Activated T-cell treated with anti-CD3 and anti-CD28 coated beads, Interleukin-2, amount 50 U/mL, for 48 hours (primary cell): ENCODE measurements around the gene ZSCAN25.
A peak's percentile ranks its signal among the peaks of the same experiment; 100 is the strongest.
"Not testable (repeated sequence)": the region's sequence is repeated elsewhere in the genome, so short reads cannot be mapped to it uniquely, and the experiment has no call there.

Source experiments
- DNase-seq, 2 experiments: peaks; one replicate each; pipeline ENCODE4 v3.0.0-alpha.2; 2020

ZSCAN25 gene

DNA sequence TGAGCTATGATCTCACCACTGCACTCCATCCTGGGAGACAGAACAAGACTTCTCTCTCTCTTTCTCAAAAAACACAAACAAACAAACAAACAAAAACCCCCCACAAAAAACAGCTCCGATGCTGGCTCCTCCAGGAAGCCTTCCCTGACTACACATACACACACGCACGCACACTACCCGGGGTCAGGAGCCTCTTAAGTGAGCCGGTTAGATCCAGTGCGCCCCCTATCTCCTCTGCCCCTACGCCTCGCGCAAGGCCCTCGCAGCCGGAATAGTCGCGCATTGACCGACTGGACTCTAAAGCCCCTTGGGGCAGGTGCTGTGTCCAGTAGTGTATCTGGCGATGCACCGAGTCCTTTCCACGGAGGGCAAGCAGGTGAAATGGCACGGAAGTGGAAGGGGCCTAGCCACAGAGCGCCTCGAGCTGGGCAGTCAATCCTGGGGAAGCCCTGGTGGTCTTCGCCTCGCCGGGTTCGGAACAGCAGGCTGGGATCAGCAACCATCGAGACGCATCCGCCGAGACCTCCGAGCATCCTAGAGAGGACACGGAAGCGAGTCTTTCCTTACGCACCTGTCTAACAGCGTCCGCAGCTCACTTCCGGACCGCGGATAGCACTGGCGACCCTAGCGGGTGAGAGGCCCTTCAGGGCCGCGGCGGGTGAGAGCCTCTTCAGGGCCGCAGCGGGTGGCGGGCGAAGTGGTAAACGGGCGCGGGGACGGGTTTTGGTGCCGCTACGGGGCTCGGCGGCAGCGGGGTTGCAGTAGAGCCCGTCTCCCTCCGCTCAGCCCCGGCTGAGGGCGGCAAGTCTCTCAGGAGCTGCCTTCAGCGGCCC, at the start of gene ZSCAN25:
ZSCAN25 (plus strand) TSS at position 588 of the 833 bp plus-strand sequence. CDS start 2,661 bp downstream, outside the sequence.
- peak; percentile 91 to 92 for DNase-seq

DNA sequence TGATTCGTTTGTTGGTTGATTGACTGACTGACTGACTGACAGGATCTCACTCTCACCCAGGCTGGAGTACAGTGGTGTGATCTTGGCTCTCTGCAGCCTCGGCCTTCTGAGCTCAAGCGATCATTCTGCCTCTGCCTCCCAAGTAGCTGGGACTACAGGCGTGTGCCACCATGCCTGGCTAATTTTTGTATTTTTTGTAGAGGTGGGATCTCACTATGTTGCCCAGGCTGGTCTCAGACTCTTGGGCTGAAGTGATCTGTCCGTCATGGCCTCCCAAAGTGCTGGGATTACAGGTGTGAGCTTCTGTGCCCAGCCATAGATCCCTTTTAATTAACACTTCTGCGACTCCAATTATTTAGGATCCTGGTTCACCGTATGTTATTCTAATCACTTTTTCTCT, 48.0 kb upstream of the ZSCAN25 start:
- not testable (repeated sequence) for DNase-seq

DNA sequence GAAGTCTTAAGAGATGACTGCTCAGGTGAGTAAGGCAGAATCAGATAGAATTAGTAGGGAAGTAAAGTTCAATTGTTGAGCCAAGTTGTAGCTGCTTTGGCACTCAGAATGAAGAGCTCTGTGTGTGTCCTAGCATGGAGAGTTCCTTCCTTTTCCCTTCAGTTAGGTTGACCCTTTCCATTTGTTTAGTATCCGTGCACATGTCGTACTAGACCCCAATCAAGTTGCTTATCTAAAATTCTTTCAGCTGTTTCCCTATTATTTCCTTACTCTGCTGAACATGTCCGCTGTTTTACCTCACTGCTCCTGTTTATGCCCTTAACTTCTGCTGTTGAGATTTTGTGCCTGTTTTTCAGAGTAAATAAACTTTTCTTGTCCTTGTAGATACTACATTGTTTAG, 45.0 kb upstream of the ZSCAN25 start:
- no peak for DNase-seq

DNA sequence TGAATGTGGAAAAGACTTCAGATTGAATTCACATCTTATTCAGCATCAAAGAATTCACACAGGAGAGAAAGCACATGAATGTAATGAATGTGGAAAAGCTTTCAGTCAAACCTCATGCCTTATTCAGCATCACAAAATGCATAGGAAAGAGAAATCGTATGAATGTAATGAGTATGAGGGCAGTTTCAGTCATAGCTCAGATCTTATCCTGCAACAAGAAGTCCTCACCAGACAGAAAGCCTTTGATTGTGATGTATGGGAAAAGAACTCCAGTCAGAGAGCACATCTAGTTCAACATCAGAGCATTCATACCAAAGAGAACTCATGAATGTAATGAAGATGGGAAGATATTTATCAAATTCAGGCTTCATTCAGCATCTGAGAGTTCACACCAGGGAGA, 43.5 kb upstream of the ZSCAN25 start:
- no peak for DNase-seq

DNA sequence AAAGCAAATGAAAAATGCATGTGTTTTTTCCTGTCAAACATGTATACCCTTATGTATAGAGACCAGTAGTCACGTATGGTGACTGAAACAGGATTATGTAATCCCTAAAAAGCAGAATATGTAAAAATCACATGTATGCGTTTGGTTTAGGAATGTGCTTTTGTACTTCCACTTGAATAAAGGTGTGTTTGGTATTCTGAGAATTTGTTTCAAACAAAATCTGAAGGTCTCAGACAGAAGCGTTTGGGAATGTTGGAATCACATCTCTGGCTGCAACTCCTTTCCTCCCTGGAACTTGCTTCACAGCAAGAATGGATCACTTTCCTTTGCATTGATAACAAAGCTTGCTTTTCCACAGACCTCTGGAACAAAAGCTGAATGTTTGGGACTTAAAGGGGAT, 40.5 kb upstream of the ZSCAN25 start:
- no peak for DNase-seq

DNA sequence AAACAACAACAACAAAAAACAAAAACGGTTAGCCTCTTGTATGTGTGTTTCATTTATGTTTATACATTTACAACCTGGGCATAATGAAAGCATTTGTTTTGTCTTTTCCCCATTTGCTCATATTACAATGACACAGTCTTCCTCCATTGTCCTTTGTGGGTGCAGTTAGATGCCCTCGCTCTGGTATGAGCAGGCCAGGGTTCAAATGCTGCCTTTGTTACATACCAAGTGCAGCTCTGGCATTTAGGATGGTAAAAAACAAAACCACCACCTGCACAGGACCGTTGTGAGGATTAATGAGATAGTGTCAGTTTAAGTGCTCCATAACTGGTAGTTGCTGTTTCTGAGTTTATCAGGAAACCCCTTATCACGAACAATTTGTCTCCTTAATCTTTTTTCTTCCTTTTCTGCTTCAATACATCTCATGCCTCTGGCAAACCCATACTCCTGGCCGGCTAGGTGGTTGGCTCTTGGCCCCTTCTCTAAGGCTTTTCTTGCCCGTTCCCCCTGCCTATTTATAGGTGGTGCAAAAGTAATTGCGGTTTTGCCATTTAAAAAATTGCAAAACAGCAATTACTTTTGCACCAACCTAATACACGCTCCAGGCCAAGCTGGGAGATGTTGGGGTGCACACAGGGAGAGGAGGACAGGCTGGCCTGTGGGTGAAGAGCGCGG, 37.3 kb upstream of the ZSCAN25 start:
- DNase-seq: no peak

DNA sequence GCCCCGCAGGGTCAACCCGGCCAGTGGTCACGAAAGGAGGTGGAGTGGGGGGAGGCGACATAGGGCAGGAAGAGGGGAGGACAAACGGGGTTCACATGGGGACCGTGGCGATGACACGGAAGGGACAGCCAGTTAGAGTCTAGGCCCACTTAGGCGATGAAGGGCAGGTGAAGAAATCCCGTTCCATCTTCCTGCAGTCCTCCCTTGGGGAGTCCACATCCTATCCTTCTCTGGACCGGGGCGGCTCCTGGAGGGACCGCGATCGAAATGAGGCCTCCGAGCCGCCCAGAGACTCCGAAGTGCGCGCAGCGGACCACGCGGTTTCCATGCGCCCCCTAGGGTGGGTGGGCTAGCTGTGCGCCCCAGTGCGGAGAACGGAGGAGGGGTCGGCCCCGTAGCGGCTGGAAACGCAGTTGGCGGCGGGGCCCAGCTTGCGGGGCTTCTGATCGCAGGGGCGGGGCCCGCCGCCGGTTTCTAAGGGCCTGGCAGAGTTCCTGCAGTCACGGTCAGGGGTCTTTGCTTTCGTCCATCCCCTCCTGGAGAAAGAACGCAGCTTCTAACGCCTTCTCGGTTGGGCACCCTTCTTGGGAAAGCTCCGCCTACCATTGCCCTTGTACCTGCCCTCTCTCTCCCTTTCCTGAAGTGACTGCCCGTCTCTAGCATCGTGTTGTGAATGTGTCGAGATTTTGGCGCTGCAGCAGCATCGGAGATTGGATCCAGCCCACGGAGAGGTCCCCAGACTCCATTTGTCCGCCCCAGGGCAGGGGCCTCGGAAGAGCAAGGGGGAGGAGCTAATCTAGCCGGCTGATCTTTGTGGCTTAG, 36.6 kb upstream of the ZSCAN25 start:
- peak; percentile 70 to 73 for DNase-seq

DNA sequence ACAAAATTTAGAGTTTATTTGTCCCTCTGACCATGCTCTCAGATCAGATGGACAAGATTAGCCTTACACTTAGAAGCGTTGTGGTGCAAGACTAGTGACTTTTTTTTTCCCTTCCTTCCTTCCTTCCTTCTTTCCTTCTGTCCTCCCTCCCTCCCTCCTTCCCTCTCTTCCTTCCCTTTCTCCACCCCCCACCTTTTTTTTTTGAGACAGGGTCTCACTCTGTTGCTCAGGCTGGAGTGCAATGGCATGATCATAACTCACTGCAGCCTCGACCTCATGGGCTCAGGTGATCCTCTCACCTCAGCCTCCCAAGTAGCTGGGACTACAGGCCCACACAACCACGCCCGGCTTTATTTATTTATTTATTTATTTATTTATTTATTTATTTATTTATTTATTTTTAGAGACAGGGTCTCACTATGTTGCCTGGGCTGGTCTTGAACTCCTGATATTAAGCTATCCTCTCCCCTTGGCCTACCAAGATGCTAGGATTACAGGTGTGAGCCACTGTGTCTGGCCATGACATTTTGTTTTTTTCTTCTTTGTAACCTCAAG, 35.9 kb upstream of the ZSCAN25 start:
- DNase-seq: not testable (repeated sequence)

DNA sequence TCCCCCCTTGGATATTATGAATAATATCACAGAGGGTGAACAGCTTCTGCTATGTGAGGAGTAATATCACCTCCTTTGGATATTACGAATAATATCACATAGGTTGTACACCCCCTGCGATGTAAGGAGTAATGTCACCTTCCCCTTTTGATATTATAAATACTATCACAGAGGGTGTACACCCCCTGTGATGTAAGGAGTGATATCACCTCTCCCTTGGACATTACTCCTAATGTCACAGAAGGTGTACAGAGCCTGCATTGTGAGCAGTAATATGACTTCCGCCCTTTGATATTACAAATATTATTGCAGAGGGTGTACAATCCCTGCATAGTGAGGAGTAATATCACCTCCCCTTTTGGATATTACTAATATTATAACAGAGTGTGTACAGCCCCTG, 27.9 kb upstream of the ZSCAN25 start:
- DNase-seq: no peak

DNA sequence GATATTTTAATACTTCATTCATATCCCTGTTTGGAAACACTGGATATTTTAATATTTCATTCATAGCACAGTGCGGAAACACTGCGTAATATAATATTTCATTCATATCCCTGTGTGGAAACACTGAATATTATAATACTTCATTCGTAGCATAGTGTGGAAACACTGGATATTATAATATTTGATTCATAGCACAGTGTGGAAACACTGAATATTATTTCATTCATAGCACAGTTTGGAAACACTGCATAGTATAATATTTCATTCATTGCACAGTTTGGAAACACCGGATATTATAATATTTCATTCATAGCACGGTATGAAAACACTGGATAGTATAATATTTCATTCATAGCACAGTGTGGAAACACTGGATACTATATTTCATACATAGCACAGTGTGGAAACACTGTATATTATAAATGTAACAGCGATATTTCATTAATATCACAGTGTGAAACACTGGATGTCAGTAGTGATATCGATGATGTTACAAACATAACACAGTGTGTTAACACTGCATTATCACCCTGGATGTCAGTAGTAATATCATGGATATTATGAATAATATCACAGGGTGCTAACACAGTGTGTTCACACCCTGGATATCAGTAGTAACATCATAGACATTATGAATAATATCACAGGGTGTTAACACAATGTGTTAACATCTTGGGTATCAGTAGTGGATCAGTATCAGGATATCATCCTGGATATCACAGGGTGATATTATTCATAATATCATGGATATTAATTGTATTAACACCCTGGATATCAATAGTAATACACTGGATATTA, 21.6 kb upstream of the ZSCAN25 start:
- DNase-seq: no peak

DNA sequence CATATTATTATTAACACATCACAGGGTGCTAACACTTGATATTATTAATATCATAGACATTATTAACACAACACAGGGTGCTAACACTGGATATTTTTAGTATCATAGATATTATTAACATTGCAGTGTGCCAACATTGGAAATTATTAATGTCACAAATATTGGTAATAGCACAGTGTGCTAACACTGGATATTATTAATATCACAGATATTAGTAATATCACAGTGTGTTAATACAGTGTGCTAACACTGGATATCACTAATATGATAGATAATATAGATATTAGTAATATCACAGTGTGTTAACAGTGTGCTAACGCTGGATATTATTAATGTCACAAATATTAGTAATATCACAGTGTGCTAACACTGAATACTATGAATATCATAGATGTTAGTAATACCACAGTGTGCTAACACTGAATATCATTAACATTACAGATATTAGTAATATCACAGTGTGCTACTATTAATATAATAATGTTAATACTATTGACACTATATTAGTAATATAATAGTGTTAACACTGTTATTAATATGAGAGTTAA, 20.3 kb upstream of the ZSCAN25 start:
- no peak for DNase-seq

DNA sequence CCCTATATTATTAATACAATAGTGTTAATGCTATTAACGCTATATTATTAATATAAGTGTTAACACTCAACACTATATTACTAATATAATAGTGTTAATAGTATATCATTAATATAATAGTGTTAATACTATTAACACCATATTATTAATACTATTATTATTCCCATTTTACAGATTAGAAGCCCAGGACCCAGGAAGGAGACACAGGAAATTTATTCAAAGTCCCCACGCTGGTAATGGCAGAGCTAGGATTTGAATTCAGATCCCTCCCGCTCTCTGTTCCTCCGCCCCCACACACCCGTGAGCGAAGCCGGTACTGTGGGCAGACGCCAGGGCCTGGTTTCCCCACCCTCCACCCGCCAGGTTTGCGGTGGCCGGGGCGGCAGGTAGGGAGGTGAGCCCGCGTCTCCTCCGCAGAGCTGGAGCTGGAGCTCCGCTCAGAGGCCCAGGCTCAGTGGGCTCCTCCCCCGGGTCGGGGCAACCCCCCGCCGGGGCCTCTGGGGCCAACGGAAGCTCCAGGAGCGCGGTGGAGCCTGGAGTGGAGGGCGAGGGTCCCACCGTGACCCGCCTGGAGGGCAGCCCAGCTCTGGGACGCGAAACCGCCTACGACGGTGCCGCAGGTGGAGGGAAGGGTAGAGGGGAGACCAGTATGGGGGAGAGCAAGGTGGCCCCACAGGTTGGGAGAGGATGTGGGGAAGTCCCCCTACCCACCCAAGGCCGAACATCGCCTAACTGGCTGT, 18.8 kb upstream of the ZSCAN25 start, which contains the start of gene TMEM225B:
TMEM225B (plus strand) TSS at position 506 of the 740 bp plus-strand sequence. CDS start 6,122 bp downstream, outside the sequence.
- DNase-seq: peak in 1 of 2 experiments; percentile 37

DNA sequence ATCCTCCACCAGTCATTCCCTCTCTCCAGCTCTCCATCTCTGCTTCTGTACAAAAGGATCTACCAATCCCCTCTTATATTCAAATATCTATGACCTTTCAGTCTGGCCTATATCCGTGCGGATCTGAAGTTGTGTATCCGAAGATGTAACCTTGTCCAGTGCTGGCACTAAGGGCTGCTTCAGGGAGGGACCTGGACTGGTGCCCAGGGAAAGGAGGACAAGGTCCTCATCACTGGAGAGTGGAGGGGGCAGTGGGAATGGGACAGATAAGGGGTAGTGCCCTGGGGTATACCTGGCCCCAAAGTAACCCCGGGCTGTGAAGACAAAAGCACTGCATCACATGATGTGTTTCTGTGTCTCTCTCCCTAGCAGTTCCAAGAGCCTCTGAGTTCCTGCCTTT, 16.9 kb upstream of the ZSCAN25 start:
- DNase-seq: no peak

DNA sequence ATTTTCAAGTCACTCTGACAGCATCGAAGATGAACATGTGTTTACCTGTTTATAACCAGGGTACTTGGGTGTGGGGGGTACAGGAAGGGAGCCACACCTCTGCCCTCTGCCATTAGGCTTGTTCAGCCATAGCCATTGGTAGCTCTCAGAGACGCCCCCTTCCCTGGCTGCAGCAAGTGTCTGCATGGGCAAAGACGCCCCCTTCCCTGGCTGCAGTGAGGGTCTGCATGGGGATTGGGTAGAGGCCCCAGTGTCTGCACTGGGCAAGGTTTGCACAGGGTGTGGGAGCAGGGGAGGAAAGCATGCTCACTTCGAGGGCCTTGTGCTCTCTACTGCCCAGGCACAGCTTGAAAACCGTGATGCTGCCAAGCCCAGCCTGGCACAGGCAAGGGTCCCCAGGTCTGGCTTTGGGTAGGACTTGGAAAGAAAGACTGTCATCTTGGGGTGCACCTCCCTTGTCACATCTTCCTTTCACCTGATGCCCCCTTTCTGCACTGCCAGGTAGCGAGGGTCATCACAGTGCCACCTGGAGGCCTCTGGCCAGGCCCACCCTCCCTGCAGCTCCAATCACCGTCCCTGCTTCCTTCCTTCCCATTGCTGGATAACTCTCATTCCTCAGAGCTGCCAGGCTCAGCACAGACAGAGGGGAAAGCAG, 15.0 kb upstream of the ZSCAN25 start:
- peak in 1 of 2 experiments; percentile 15 for DNase-seq

DNA sequence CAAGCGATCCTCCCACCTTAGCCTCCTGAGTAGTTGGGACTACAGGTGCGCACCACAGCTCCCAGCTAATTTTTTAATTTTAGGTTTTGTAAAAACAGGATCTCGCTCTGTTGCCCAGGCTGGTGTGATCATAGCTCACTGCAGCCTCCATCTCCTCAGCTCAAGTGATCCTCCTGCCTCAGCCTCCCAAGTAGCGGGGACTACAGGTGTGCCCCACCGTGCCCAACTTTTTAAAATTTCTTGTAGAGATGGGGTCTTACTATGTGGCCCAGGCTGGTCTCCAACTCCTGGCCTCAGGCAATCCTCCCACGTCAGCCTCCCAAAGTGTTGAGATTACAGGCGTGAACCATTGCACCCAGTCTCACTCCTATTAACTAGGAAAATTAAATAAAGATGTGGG, 11.2 kb upstream of the ZSCAN25 start:
- no peak for DNase-seq

DNA sequence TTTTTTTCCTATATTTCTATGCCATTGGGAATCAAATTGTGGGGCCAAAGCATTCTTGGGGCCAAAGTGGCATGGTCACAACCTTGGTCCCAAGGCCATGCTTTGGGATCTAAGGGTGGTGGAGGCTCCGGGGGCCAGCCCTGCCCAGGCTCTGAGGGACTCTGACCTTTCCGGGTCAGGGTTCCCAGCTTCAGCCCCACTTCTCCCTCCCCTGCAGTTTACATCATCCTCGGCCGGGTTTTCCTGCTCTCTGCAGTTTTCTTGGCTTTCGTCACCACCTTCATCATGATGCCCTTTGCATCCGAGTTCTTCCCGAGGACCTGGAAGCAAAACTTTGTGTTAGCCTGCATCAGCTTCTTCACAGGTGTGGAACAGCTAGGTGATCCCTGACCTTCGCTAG, 10.2 kb upstream of the ZSCAN25 start:
- no peak for DNase-seq

DNA sequence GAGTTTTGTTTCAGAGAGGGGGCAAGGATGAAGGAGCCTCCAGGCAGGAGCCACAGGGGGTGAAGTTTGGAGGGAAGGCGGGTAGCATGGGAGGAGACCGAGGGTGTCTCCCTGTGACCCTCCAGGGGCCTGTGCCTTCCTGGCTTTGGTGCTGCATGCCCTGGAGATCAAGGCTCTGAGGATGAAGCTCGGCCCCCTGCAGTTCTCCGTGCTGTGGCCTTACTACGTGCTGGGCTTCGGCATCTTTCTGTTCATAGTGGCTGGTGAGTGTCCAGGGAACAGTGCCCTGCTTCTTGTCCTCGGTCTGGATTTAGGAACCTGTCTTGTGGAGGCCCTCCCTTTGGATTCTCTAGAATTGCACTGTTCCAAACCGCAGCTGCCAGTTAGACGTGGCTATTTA, 9.2 kb upstream of the ZSCAN25 start:
- no peak for DNase-seq

DNA sequence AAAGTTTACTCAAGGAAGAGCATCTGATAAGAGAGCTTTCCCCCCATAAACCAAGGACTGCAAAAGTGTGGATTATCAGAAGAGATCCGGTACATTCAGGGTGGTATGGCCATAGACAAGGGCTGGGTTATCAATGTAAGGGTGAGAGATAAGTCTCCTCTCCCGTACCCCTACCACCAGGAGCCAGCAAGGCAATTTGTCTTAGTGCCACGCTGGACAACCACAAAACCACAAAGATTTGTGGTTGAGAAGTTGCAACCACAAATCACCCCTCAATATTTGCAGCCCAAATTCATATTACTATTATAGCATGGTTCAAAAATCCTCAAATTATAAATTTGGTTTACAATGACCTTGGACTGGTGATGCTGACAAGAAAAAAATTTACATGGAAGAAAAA, 2.3 kb upstream of the ZSCAN25 start:
- DNase-seq: no peak

DNA sequence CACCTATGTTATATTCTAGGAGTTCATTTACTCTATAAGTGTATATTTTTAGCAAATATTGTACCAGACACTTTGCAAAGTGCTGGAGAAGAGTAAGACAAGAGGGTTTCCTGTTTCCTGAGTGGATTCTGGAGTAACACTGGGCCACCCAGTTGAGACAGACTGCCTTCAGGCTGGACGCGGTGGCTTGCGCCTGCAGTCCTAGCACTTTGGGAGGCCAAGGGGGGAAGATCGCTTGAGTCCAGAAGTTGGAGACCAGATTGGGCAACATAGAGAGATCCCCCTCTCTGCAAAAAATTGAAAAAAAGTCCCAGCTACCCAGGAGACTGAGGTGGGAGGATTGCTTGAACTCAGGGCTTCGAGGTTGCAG, 772 bp upstream of the ZSCAN25 start:
- no peak for DNase-seq

DNA sequence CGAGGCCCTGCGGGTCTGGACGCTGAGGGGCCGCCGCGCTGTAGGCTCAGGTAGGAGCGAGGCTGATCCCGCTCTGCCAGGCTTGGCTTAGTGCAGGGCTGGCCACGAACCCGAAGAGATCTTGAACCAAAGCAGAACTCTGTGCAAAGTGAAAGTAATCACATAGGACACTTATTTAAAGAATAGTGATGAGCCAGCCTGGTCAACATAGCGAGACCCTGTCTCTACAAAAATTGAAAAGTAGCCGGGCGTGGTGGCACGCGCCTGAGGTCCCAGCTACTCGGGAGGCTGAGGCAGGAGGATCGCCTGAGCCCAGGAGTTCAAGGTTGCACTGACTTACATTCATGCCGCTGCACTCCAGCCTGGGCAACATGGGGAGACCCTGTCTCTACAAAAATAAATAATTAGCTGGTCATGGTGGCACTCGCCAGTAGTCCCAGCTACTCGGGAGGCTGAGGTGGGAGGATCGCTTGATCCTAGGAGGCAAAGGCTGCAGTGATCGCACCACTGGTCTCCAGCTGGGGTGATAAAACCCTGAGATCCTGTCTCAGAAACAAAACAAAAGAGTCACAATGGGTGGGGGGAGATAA, 541 bp downstream of the ZSCAN25 start:
- DNase-seq: no peak
